Measurements from ENCODE around the gene ANKMY1. TPM values are rescaled to one million over a fixed set of nuclear protein-coding genes. Genes with fewer than 3 reads are reported as not detected.

Gene ANKMY1
- total and polyA plus RNA-seq, 11 donors: 2.4 to 11.7 (median 5.5) TPM

GRCh38 chr2:240429872-240430491 lies 127.8 kb downstream of the ANKMY1 start:
- TF ChIP-seq CTCF (IDR thresholded peaks at IDR 0.05) (no peak), POLR2A (IDR thresholded peaks at IDR 0.05) (no peak)
- Histone ChIP-seq H3K27me3 (peaks cover 0 to 10% (median 0%) of the 10 kb centered on the region in 9 donors), H3K9me3 (peaks cover 0 to 2% (median 0%) of the 10 kb centered on the region in 12 donors), H3K36me3 (no peaks in the 10 kb centered on the region), H3K4me1 (peaks cover 0 to 9% (median 3%) of the 10 kb centered on the region in 12 donors), H3K27ac (no peak overlapping the region), H3K4me3 (no peak overlapping the region)
- 75 to 86% (median 84%) methylated on average over 8 to 14 of the region's 14 CpGs for WGBS, 4 donors
- intact Hi-C loops (cut with DNase I): loop anchor here in 1 of 10 donors (10.0 kb wide), 1 partner anchor 55 kb away; no protein-coding TSS in a partner anchor
- DNase-seq: peak in 3 of 5 donors; percentile 5 to 13 (median 12)
- no peak for ATAC-seq

MicroRNAs within 50 kb of the gene (microRNA counts, 767-probe panel; counts per million panel counts)
- 2,813 to 3,320 counts per million in 2 donors for microRNA hsa-miR-149-5p

Small RNA genes lying within 50 kb of the gene (microRNA-seq; reads per million reads assigned to microRNA genes)
- 757 to 2,294 (median 1,357) reads per million in 4 donors for gene MIR149

Other genes starting within 250 kb of the ANKMY1 start
- gene GPC1, start 122.3 kb downstream of the ANKMY1 start, total RNA-seq: 100 to 1,000 TPM; 131 to 316 (median 193) TPM
- gene GPC1, start 122.3 kb downstream of the ANKMY1 start, polyA plus RNA-seq: 100 to 1,000 TPM; 134 to 209 TPM
- gene DUSP28, start 2.4 kb upstream of the ANKMY1 start, total RNA-seq: 10 to 100 TPM in 7 of 9 donors, 1 to 10 TPM in 2; 6.7 to 23.9 (median 15.4) TPM
- 1 to 10 TPM; 3.6 to 9.3 TPM for gene DUSP28, start 2.4 kb upstream of the ANKMY1 start, polyA plus RNA-seq
- gene RNPEPL1, start 10.5 kb upstream of the ANKMY1 start, total RNA-seq: 100 to 1,000 TPM in 2 of 9 donors, 10 to 100 TPM in 7; 67.5 to 149 (median 91.0) TPM
- 100 to 1,000 TPM in 1 of 2 donors, 10 to 100 TPM in 1; 75.9 to 206 TPM for gene RNPEPL1, start 10.5 kb upstream of the ANKMY1 start, polyA plus RNA-seq
- gene CAPN10, start 28.7 kb upstream of the ANKMY1 start, total RNA-seq: 10 to 100 TPM; 14.9 to 35.6 (median 21.9) TPM
- 10 to 100 TPM; 17.4 to 39.7 TPM for gene CAPN10, start 28.7 kb upstream of the ANKMY1 start, polyA plus RNA-seq
- gene GPR35, start 67.5 kb upstream of the ANKMY1 start, total RNA-seq: 1 to 10 TPM in 3 of 9 donors, under 1 TPM in 5, not detected in 1; 0.48 to 2.7 (median 0.78) TPM
- gene GPR35, start 67.5 kb upstream of the ANKMY1 start, polyA plus RNA-seq: 1 to 10 TPM; 1.1 to 1.3 TPM
- gene AQP12B, start 124.9 kb upstream of the ANKMY1 start, total RNA-seq: not detected
- gene AQP12B, start 124.9 kb upstream of the ANKMY1 start, polyA plus RNA-seq: not detected
- gene AQP12A, start 133.9 kb upstream of the ANKMY1 start, total RNA-seq: not detected
- not detected for gene AQP12A, start 133.9 kb upstream of the ANKMY1 start, polyA plus RNA-seq